Endodermal cell (in vitro differentiated cells): ENCODE measurements around the gene PCDHGB6. TPM values are rescaled to one million over a fixed set of nuclear protein-coding genes. Genes with fewer than 3 reads are reported as not detected.

Experiments
- DNase-seq: peaks from one replicate; pipeline ENCODE4 v3.0.0-alpha.2; 2017
- H3K27ac ChIP-seq: 2 replicates; pipeline ENCODE4 v1.5.1; 2013; ENCODE audit warnings: mild to moderate bottlenecking, low read depth, low read length, moderate library complexity
- H3K27me3 ChIP-seq: 2 replicates; pipeline ENCODE4 v1.6.1; 2013; ENCODE audit warnings: mild to moderate bottlenecking, low read length, moderate library complexity; ENCODE audit not compliant: insufficient read depth, control insufficient read depth, poor library complexity, severe bottlenecking
- H3K36me3 ChIP-seq: 2 replicates; pipeline ENCODE4 v1.7.0; 2013; ENCODE audit warnings: mild to moderate bottlenecking, low read length, moderate library complexity; ENCODE audit not compliant: control insufficient read depth, insufficient read depth
- H3K4me1 ChIP-seq: one replicate; pipeline ENCODE4 v1.7.0; 2013; ENCODE audit warnings: low read length; ENCODE audit not compliant: control insufficient read depth, insufficient read depth
- H3K4me3 ChIP-seq: 2 replicates; pipeline ENCODE4 v1.5.1; 2013; ENCODE audit warnings: mild to moderate bottlenecking, low read length, moderate library complexity
- H3K9ac ChIP-seq: 2 replicates; pipeline ENCODE4 v1.6.1; 2013; ENCODE audit warnings: mild to moderate bottlenecking, low read length, moderate library complexity; ENCODE audit not compliant: poor library complexity, severe bottlenecking; ENCODE audit errors: extremely low read depth
- H3K9me3 ChIP-seq: 2 replicates; pipeline ENCODE4 v1.6.1; 2013; ENCODE audit warnings: mild to moderate bottlenecking, low read length, moderate library complexity; ENCODE audit not compliant: control insufficient read depth
- H3K27ac Mint-ChIP-seq: 2 replicates; pipeline ENCODE4 v1.8.0; 2020; ENCODE audit warnings: mixed read lengths
- H3K27me3 Mint-ChIP-seq: 2 replicates; pipeline ENCODE4 v1.8.0; 2021; ENCODE audit warnings: mild to moderate bottlenecking, mixed read lengths; ENCODE audit not compliant: insufficient read depth
- H3K36me3 Mint-ChIP-seq: 2 replicates; pipeline ENCODE4 v1.8.0; 2020; ENCODE audit warnings: low read depth, mixed read lengths
- H3K4me1 Mint-ChIP-seq: 2 replicates; pipeline ENCODE4 v1.8.0; 2020; ENCODE audit warnings: mixed read lengths
- H3K4me3 Mint-ChIP-seq: 2 replicates; pipeline ENCODE4 v1.8.0; 2020; ENCODE audit warnings: mild to moderate bottlenecking, moderate library complexity, mixed read lengths
- H3K9me3 Mint-ChIP-seq: 2 replicates; pipeline ENCODE4 v1.8.0; 2020; ENCODE audit warnings: mild to moderate bottlenecking, mixed read lengths
- CTCF ChIP-seq: fragments of 200-600 bp; sonication (generic); conservative IDR thresholded peaks from 2 replicates; pipeline ENCODE4 v1.5.0; 2021; ENCODE audit warnings: antibody characterized with exemption, mild to moderate bottlenecking
- WGBS, 2 experiments: methylation state at CpG; one replicate each; pipeline versions ENCODE4 v1.1.5 to v1.1.7; 2013; ENCODE audit warnings: missing lambda C conversion rate in 2 of 2, mixed read lengths in 1 of 2; ENCODE audit not compliant: insufficient coverage in 1 of 2, insufficient read length in 1 of 2; 5-methylcytosine and 5-hydroxymethylcytosine counted together
- total RNA-seq, 2 donors: library from RNA; stranded (reverse); fragmentation: NEBNext Ultra II Directional in 1 of 2; extraction: Animal tissue kit (Norgen Biotek cat#: 25700) in 1 of 2; gene quantifications; 2 replicates in 1 of 2; 3 replicates in 1 of 2; pipeline ENCODE4 v1.2.1, GENCODE V29; 2021

PCDHGB6 gene
- total RNA-seq, 2 donors from 2014 or later, result 8.3 to 10.8 TPM

- Histone ChIP-seq H3K9ac (no peak overlapping the region), H3K4me1 (no peaks in the 10 kb centered on the region), H3K9me3 (peaks cover 45% of the 10 kb centered on the region), H3K27me3 (no peaks in the 10 kb centered on the region), H3K36me3 (no peaks in the 10 kb centered on the region), H3K27ac (no peak overlapping the region), H3K4me3 (no peak overlapping the region)
- 97 to 100% methylated on average over 1 to 2 of the region's 2 CpGs for WGBS, 2 experiments
- no peak overlapping the region for H3K4me3 Mint-ChIP-seq
- H3K27ac Mint-ChIP-seq, result no peak overlapping the region
- H3K4me1 Mint-ChIP-seq, result no peaks in the 10 kb centered on the region
- peaks cover 39% of the 10 kb centered on the region for H3K36me3 Mint-ChIP-seq
- H3K27me3 Mint-ChIP-seq, result no peaks in the 10 kb centered on the region
- no peak for TF ChIP-seq CTCF
- H3K9me3 Mint-ChIP-seq, result peaks cover 48% of the 10 kb centered on the region
- no peak for DNase-seq
Observed at GRCh38 chr5:141434006-141434405, 26.2 kb downstream of the PCDHGB6 start.

DNA sequence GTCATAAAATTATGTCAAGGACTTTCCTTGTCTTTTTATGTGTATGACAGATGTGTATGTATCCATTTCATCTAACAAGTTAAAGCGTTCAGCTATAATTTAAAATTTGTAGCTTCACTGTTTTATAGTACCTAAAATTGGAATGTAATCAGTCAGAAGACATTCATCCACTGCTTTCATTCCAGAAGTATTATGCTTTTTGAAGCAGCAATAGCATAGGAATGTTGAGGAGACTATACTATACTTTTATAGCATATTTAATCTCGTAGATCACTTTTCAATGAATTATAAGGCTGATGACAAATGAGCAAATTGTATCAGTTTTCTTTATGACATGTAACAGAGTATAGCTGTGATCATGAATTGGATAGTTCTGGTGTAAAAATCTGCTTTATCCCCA is 29.4 kb downstream of the PCDHGB6 start:
- Histone ChIP-seq H3K27ac (no peak overlapping the region), H3K9me3 (peaks cover 20% of the 10 kb centered on the region), H3K27me3 (no peaks in the 10 kb centered on the region), H3K36me3 (no peaks in the 10 kb centered on the region), H3K4me1 (no peaks in the 10 kb centered on the region), H3K9ac (no peak overlapping the region), H3K4me3 (no peak overlapping the region)
- no peak for DNase-seq
- Mint-ChIP-seq H3K36me3 (peaks cover 30% of the 10 kb centered on the region), H3K27me3 (no peaks in the 10 kb centered on the region), H3K4me1 (no peaks in the 10 kb centered on the region), H3K27ac (no peak overlapping the region), H3K4me3 (no peak overlapping the region), H3K9me3 (peaks cover 24% of the 10 kb centered on the region)
- WGBS, 2 experiments, result 80 to 100% methylated on average over 1 of the region's 2 CpGs
- TF ChIP-seq CTCF, result no peak

- Mint-ChIP-seq H3K27me3 (no peaks in the 10 kb centered on the region), H3K27ac (no peak overlapping the region), H3K4me3 (no peak overlapping the region), H3K9me3 (peaks cover 5% of the 10 kb centered on the region), H3K4me1 (no peaks in the 10 kb centered on the region), H3K36me3 (peaks cover 16% of the 10 kb centered on the region)
- no peak overlapping the region for H3K27ac ChIP-seq
- TF ChIP-seq CTCF, result no peak
- peaks cover 9% of the 10 kb centered on the region for H3K9me3 ChIP-seq
- DNase-seq, result no peak
- H3K36me3 ChIP-seq, result no peaks in the 10 kb centered on the region
- H3K4me3 ChIP-seq, result no peak overlapping the region
- 90 to 92% methylated on average over 8 to 10 of the region's 10 CpGs for WGBS, 2 experiments
- no peaks in the 10 kb centered on the region for H3K4me1 ChIP-seq
- H3K27me3 ChIP-seq, result no peaks in the 10 kb centered on the region
- H3K9ac ChIP-seq, result no peak overlapping the region
Observed at GRCh38 chr5:141439411-141440141, 31.8 kb downstream of the PCDHGB6 start.
